GM20000 (cell line): ENCODE results near the gene SHOC2.

Source experiments
- DNase-seq: peaks from one replicate; pipeline ENCODE4 v3.0.0; 2012; ENCODE audit warnings: low spot score
- CTCF ChIP-seq: IDR thresholded peaks from 2 replicates; pipeline ENCODE4 v1.5.1; 2012; ENCODE audit warnings: mild to moderate bottlenecking, control low read depth; ENCODE audit errors: extremely low read depth, missing control alignments

SHOC2 gene

GRCh38 chr10:110966146-110966545 is 46.7 kb downstream of the SHOC2 start:
- TF ChIP-seq CTCF: no peak
- no peak for DNase-seq

GRCh38 chr10:110967009-110967630 is 47.7 kb downstream of the SHOC2 start:
- TF ChIP-seq CTCF: no peak
- no peak for DNase-seq

- no peak for TF ChIP-seq CTCF
These were observed 48.2 kb downstream of the SHOC2 start for GRCh38 chr10:110967645-110968044.

GRCh38 chr10:110969183-110969582 is 49.8 kb downstream of the SHOC2 start:
- no peak for TF ChIP-seq CTCF
- no peak for DNase-seq

More at GRCh38 chr10:110967645-110968044, 48.2 kb downstream of the SHOC2 start:
- no peak for DNase-seq

- no peak for DNase-seq
- no peak for TF ChIP-seq CTCF
These were observed 52.2 kb downstream of the SHOC2 start for GRCh38 chr10:110971638-110972037.

GRCh38 chr10:110972231-110973134 is 53.1 kb downstream of the SHOC2 start:
- no peak for TF ChIP-seq CTCF
- no peak for DNase-seq

- TF ChIP-seq CTCF: no peak
- no peak for DNase-seq
These were observed 54.0 kb downstream of the SHOC2 start for GRCh38 chr10:110973400-110973799.
